ENCODE data around the gene CA5B.
A peak's percentile ranks its signal among the peaks of the same experiment; 100 is the strongest.
"Not testable (repeated sequence)": the region's sequence is repeated elsewhere in the genome, so short reads cannot be mapped to it uniquely, and the experiment has no call there.

CA5B gene, protein sequence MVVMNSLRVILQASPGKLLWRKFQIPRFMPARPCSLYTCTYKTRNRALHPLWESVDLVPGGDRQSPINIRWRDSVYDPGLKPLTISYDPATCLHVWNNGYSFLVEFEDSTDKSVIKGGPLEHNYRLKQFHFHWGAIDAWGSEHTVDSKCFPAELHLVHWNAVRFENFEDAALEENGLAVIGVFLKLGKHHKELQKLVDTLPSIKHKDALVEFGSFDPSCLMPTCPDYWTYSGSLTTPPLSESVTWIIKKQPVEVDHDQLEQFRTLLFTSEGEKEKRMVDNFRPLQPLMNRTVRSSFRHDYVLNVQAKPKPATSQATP

DNA sequence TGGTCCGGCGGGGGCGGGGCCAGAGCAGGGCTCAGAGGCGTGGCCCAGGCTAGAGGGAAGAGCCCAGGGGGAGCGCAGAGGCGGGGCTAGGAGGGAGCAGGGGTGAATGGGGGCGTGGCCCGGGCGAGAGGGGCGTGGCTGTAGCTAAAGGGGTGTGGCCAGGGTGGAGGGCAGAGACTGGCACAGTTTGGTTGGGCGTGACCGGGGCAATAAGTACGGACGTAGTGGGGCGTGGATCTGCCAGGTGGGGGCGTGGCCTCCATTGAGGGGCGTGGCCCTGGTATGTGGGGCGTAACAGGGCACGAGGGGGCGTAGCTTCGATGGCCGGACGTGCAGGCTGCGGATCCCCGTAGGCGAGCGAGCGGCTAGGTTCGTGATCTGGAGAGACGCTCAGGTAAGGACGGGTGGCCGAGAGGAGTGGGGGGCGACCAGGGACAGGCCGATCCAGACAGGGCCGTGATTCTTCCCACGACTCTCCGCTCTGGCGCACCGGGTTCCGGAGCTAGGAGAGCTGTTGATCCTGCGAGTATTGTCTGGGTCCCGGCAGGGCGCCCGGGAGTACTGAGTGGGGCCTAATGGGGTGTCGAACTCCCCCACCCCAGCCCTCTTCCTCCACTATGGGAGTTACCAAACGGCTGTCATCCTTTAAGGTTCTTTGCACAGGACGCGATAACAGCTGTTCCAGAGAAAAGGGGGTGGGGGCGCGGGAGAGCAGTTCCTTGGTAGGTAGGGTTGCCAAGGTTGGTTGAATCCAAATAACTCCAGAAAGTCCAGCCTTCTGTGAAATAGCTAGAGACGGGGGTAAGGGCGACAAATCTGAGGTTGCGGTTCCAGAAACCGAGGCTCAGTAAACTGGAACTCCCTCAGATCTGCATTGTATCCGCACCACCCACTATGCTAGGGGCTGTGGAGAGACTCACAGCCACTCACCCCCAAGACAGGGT is at the start of gene CA5B:
CA5B (plus strand) TSS at position 312 of the 944 bp plus-strand sequence. CDS start 11,754 bp downstream, outside the sequence.
- DNase-seq, result peak; percentile 98

DNA sequence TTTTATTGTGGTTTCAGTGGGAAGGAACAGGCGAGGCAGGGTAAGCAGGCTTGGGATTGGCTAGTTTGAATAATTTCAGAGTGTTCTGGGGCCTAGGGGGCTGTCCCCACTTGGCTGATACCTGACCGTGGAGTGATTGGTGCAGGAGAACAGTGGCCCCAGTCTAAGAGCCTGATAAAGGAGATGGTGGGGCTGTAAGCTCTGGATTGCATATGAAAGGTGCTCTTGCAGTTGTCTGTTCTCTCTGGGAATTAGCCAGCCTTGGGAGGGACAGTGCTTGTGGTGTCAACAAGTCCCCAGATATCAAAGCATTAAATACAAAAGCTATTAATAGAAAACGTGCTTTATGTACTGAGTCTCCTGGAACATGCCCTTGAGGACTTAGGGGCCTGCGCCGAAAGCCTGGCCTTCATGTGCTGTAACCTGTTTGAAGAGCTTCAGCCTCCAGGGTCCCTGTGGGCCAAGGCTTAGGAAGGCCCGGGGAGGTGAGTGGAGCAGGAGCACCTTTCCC is 43.1 kb upstream of the CA5B start:
- DNase-seq, result no peak

DNA sequence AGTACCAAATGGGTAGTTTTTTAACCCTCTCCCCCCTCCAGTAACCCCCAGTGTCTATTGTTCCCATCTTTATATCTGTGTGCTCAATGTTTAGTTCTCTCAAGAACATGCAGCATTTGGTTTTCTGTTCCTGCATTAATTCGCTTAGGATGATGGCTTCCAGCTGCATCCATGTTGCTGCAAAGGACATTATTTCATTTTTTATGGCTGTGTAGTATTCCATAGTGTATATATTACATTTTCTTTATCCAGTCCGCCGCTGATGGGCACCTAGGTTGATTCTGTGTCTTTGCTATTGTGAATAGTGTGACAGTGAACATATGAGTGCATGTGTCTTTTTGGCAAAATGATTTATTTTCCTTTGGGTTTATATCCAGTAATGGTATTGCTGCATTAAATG is 41.6 kb upstream of the CA5B start:
- DNase-seq, result no peak

DNA sequence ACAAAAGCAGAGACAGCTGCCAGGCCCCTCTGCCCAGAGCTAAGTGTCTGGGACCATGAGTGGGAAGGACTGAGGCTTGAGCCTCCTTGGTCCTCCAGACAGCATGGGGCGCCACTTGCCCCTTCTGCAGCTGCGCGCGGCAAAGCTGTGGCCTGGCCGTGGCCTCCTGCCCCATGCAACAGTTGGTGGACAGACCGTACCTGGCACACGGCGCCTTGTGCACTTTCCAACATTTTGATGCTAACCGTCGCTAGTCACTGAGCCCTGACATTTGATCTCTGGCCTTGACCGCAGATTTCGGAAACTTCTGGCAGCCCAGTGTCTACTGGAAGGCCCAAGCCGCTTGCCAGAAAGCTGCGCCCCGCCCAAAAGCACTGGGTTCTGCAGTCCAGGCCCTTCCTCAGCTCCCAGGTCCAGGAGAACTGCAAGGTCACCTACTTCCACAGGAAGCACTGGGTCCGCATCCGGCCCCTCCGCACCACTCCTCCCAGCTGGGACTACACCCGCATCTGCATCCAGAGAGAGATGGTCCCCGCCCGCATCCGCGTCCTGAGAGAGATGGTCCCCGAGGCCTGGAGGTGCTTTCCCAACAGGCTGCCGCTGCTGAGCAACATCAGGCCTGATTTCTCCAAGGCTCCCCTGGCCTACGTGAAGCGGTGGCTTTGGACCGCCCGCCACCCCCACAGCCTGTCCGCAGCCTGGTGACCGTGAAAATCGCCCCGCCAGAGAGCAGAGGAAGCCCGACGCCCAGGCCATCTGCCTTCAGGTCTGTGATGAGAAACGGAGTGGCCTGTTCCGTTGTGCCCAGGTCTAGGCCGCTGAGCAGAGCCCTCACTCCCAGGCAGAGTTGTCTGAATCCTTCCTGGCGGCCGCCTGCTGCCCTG is 35.3 kb upstream of the CA5B start:
- DNase-seq, result no peak

DNA sequence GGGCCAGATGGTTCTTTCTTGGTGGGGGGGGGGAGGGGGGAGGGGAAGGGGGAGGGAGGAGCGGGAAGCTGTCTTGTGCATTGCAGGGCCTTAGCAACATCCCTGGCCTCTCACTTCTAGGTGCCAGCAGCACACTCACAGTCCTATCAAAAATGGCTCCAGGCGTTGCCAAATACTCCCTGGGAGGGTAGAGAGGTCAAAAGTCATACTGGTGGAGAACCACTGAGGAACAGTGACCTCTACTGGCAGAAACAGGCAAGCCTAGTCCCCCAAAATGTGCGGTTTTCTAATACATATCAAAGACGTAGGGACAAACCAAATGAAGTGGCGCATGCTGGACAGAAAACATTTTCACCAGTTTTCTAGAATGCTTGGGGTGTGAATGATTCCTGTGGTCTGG is 34.3 kb upstream of the CA5B start:
- not testable (repeated sequence) for DNase-seq

DNA sequence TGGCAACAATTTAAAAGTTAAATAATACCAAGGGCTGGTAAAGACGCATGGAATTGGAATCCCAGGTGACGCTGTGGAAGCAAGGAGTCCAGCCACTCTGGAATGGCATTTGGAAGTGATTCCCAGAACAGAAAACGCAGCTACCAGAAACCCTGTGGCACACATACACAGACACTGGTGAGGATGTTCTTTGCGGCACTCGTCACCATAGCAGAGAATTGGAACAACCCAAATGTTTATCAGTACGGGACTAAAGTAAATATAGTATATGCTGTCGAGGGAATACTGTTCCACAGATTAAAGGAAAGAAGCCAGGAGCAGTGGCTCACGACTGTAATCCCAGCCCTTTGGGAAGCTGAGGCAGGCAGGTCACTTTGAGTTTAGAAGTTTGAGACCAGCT is 33.8 kb upstream of the CA5B start:
- not testable (repeated sequence) for DNase-seq

DNA sequence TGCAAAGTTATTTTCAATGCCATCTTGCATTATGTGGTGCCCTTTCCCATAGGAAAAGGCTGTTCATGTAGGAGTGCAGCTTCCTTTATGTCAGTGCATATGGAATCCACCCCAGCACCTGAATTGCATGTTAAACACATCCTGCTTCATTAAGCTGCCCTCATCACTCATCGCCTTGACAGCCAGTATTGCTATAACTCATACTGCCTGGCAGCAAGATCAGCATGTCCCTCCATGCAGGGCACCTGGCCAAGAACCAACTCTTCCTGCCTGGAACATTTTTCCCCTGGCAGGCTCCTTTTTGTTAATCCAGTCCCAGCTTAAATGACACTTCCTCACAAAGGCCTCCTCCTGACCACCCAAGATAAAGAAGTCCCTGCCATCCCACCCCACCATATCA is 23.5 kb upstream of the CA5B start:
- DNase-seq, result no peak

DNA sequence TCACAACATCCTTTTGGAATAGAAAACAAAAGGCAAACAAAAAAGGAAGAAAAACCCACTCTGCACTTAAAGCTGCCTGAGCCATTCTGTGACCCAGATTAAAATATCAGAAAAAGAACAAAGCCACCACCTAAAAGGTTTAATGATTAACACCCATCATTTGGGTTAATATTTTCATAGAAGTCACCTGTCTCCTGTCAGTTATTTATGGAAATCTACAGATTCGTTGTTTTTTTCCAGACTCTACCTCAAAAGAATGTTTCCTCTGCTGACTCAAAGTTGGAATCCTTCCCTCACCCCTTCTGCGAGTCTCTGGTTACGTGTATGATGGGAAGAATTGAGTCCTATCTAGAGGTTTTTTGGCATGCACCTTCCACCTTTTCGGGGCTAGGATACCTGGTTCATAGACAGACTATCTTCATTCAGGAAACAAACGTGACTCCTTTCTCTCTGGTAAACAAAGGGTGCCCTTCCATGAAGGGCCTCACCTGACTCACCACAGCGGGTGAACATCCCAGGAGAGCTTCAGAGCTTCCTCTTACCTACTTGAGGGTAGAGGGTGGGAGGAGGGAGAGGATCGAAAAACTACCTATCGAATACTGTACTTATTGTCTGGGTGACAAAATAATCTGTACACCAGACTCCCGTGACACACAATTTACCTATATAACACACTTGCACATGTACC is 19.6 kb upstream of the CA5B start:
- no peak for DNase-seq

DNA sequence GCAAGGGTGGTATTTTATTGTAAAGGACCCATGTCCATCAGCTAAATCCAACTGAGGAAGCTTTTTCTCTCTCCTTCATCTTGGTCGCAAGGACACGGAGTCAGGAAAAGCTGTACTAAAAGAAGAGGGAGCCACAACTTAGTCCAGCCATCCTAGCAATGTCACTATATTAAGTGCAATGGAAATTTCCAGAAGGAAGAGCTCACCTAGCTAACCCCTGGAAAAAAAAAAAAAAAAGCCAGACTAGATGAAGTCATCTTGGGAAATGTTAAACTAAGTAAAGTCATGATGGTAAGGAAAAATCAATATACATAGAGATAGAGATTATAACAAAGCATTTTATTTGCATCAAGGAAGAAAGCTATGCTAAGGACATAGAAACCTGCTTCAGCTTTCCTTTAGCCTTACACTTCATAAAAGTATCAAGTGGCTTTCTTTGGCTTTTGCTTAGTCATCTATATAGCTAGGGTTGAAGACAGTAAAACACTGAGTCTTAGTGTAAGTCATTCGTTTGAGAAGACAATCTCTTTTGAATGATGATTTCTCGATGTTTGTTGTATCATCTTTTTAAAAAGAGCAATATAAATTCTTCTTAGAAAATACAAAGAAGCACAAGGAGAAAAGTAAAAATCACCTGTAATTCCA is 18.6 kb upstream of the CA5B start:
- no peak for DNase-seq

DNA sequence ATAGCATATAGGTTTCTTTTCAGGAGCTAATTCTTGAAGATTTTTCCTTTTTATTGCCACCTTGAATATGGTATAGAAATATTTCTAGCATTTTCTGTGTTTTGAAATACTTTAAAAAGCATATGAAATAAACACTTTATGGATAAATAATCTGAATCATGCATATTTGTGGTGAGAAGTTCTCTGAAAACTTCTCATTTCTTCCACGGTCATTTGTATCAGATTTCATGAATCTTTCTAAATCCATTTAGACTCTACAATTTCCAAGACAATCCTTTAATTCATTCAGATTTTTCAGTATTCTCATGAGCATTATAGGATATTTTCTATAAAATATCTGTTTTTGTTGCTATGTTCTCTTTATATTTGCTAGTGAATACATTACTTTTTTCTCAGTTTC is 16.2 kb upstream of the CA5B start:
- DNase-seq, result no peak

DNA sequence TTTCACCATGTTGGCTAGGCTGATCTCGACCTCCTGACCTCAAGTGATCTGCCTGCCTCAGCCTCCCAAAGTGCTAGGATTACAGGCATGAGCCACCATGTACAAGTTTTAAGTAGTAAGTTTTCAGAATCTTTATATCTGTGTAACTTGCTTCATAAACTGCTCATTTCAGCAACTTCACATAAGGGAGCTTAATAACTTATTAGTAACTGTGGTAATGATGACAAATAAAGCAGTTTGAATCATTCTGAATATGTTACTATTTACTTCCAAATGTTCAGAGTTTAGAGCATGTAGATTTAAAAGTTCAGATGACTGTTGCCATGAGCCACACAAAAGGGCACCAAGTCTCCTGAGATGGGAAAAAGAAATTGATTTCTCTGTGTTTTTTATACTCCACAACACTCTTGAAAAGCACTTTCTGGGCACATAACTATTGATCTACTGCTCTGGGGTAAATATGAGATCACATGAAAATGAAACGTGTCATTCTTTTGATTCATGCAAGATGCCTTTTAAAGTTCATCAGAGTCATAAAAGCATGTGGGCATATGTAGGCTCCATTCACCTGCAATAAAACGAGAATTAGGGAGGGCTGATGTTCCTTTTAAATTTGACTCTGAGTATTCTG is 14.1 kb upstream of the CA5B start:
- DNase-seq, result no peak

DNA sequence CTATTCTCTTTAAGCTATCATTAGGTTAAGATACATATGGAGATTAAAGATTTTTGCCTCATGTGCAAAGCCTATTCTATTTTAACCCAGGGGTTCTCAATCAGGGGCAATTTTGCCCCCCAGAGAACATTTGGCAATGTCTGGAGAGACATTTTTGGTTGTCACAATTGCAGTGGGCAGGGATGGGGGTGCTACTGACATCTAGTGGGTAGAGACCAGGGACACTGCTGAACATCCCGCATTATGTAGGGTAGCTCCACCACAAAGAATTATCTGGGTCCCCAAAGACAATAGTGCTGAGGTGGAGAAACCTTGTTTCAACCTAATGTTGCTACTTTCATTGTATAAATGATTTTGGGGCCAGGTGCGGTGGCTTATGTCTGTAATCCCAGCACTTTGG is 13.2 kb upstream of the CA5B start:
- no peak for DNase-seq

DNA sequence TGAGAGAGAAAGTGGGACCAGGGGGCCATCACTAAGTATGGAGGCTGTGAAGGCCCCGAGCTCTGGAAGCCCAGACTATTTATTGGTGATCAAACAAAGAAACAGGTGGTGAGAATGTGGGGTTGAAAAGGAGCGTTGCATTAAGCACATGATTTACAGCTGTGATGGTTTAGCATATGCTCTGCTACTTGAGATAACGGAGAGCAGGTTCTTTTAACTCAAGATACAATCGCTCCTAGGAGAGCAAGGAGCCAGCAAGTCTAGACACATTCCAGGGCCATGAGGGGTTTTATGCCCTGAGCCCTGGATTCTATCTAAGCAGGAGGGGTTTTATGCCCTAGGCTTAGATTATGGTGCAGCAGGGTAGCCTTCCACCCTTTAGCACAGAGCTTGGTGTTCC is 6.7 kb upstream of the CA5B start:
- DNase-seq, result not testable (repeated sequence)

DNA sequence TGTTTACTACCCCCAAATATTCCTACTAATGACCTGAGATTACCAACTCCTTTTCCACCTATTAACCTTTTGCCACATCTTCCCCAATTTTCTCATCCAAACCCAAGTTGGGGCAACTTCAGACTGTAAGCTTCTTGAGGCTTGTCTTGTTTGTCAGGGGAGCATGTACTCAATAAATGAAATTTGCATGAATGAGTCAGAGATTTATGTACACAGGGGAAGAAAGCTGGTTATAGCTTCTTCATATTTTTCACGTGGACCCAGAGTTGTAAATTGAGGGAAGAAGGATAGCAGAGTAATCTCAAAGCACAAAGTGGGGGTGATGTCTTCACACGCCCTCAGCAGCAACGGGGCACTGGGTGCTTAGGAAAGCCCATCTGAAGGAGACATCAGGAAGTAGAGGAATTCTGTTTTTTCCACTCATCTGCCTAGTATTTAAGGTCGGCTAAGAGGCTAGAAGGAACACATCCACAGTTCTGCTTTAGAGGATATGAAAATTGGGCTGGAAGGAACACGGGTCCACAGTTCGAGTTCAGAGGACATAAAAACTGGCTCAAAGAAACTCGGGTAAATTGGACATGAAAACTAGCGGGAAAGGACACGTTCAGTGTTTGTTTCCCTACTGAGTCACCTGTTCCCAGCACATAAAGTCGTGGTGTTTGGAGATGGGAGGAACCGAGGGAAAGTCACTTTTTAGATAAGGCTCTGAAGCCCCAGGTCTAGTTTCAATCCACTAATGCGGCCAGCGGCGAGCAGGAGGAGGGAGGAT is 696 bp upstream of the CA5B start:
- no peak for DNase-seq

DNA sequence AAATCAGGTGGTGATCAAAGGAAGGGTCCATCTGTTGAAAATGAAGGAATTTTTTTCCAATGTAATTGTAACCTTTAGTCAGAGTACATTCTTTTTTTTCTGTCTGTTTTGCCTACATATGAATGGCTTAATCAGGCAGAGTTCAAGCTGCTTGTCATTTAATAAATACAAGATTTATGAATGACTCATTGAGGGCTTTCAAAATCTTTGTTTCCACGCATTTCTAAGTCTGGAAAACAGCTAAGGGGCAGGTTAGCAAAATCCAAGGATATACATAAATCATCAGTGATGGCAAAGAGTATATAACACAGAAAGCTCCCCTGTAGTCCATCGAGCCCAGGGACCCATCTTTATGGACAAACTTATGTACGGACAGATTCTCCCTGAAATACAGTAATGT is 1.8 kb downstream of the CA5B start:
- DNase-seq, result no peak

DNA sequence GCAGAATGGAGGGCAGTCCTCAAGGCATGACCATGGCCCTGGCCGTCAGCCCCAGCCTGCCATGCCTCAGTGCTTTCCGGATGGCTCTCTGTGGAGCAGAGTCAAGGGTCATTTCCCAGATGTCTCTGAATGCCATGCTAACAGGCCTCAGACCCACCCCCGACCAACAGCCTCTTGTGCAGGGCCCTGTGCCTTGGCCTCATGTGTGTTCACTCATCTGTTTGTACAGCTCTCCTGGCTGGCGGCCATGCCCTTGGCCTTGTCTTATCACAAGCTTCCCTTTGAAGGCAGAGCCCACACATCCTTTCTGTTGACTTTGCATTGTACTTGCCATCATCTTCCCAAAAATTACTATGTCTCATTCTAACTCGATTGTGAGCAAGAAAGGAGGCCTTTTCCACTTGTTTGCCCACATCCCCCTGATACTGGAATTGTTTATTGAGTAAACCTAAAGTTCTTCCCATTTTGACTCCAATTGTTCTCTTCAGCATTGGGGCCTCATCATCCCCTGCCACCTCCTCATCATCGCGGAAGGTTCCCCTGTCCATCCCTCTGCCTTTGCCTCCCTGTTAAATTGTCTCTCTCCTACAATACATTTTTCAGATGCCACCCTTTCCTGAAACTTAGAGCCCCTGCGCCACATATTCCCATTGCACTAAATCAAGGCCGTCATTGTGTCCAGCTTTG is 6.3 kb downstream of the CA5B start:
- DNase-seq, result no peak

DNA sequence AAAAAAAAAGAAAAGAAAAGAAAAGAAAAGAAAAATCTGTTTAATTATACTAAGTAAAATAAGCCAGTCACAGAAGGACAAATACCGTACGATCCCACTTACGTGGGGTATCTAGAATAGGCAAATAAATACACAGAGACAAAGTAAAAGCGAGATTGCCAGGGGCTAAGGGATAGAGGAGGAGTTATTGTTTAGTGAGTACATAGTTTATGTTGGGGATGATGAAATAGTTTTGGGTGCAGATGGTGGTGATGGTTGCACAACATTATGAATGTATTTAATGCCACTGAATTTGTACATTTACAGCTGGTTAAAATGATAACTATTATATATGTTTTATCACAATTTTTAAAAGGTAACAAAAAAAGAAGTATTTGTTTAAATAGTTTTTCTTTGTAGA is 7.1 kb downstream of the CA5B start:
- DNase-seq, result no peak

DNA sequence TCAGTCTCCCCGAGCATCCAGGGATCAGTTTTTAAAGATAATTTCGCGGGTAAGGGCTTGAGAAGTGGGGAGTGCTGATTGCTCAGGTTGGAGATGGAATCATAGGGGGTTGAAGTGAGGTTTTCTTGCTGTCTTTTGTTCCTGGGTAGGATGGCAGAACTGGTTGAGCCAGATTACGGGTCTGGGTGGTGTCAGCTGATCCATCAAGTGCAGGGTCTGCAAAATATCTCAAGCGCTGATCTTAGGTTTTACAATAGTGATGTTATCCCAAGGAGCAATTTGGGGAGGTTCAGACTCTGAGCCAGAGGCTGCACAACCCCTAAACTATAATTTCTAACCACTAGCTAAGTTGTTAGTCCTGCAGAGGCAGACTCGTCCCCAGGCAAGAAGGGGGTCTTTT is 8.6 kb downstream of the CA5B start:
- DNase-seq, result not testable (repeated sequence)

DNA sequence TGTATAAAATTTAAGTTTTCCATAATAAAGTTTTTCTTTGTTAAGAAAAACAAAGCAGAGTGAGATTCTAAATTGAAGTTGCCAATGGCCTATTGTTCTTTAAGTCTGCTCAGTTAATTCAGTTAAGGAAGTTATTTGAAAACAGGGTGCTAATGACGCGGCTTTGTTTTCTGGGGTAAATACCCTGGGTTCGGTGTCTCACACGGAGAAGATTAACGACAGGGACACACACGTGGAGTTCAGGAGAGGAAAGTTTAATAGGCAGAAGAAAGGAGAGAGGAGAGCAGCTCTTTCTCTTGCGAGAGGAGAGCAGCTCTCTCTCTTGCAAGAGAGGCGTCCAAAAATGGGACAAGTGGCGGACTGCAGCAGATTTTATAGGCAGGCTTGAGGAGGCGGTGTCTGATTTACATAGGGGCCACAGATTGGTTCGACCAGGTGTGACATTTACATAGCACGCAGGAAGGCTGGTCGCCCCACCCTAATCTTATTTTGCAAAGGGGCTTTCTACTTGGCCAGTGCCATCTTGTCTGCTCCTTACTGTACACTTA is 9.6 kb downstream of the CA5B start:
- no peak for DNase-seq
